ENCODE data around the gene RASSF5.
A peak's percentile ranks its signal among the peaks of the same experiment; 100 is the strongest.

Gene RASSF5

GRCh38 chr1:206551296-206551985 lies 44.1 kb downstream of the RASSF5 start:
- DNase-seq (ENCODE audit: low read depth), result no peak

DNA sequence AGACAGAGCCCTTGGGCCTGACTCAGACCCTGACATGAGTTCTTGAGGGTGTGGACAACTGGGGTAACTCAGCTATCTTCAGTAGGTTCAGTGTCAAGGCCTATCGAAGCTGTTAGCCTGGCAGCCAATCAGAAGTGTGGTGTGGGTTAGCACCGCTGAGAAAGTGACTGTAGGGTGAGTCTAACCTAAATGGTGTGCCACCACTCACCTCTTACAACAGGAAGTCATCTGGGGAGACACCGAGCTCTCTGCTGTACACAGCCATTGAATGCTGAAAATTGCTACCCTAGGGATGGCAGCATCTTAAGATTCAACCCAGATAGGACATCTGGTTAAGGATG lies 44.6 kb downstream of the RASSF5 start:
- DNase-seq (ENCODE audit: low read depth), result peak; percentile 64

- no peak for DNase-seq (ENCODE audit: low read depth)
Observed at GRCh38 chr1:206554211-206554610, 46.9 kb downstream of the RASSF5 start.

DNA sequence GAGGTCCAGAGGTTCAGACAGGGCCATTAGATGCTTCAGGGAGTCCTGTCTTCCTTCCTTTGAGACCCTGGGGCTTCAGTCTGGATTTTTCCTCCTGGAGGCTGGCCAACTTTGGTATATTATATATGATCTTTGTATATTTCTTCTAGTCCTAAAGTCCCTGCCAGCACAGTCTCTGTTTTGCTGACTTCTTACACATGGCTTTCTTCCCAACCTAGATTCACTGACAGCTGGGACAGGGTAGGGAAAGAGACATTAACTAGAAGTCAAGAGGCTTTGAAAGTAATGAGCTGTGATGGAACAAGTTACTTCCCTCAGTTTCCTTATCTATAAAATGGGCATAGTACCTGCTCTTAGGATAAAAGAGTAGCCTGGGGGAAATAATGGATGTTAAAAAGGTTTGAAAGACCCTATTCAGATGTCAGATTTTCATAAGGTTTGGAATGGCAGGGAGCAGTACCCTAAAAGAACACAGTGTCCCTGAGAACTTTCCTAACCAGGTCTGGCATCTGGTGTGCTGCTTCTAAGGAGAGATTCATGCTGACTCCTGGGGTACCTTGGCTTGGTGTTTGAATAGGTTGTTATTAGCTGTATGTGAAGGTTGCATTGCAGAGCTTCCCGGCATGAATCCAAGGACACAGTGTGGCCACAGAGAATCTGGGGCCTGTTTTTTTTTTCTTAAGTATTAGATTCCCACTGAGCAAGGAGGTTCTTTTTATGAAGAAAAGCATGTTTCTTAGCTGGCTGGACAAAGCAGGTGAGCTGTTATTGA lies 47.6 kb downstream of the RASSF5 start:
- DNase-seq (ENCODE audit: low read depth), result no peak

DNA sequence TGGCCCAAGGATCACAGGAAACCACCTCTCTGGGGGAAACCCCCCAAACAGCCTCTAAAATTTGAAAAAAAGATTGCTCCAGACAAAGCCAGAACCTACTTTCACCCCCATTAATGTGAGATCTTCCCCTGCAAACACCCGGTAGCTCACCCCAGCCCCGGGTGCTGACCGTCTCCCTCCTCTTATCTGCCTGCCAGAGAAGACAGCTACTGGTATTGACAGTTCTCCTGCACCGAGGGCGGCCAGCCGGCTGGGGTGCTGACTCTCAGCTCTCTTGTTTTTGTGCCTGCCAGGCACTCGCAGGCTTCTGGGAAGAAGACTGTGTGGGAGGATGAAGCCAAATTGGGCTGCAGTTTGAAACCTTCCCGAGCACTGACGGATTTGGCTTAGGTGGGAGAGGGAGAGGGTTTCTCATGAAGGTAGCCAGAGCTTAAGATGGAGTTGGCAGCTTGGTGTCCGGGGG lies 48.2 kb downstream of the RASSF5 start:
- peak; percentile 32 for DNase-seq (ENCODE audit: low read depth)

GRCh38 chr1:206556047-206556749 lies 48.9 kb downstream of the RASSF5 start:
- DNase-seq (ENCODE audit: low read depth), result no peak

GRCh38 chr1:206556750-206557635 lies 49.7 kb downstream of the RASSF5 start:
- DNase-seq (ENCODE audit: low read depth), result peak; percentile 81

GRCh38 chr1:206557636-206558473 lies 50.5 kb downstream of the RASSF5 start:
- DNase-seq (ENCODE audit: low read depth), result no peak

GRCh38 chr1:206558794-206559671 lies 51.7 kb downstream of the RASSF5 start:
- no peak for DNase-seq (ENCODE audit: low read depth)

- DNase-seq (ENCODE audit: low read depth), result no peak
Observed at GRCh38 chr1:206559672-206559995, 52.3 kb downstream of the RASSF5 start.

- DNase-seq (ENCODE audit: low read depth), result no peak
Observed at GRCh38 chr1:206560007-206560716, 52.8 kb downstream of the RASSF5 start.

DNA sequence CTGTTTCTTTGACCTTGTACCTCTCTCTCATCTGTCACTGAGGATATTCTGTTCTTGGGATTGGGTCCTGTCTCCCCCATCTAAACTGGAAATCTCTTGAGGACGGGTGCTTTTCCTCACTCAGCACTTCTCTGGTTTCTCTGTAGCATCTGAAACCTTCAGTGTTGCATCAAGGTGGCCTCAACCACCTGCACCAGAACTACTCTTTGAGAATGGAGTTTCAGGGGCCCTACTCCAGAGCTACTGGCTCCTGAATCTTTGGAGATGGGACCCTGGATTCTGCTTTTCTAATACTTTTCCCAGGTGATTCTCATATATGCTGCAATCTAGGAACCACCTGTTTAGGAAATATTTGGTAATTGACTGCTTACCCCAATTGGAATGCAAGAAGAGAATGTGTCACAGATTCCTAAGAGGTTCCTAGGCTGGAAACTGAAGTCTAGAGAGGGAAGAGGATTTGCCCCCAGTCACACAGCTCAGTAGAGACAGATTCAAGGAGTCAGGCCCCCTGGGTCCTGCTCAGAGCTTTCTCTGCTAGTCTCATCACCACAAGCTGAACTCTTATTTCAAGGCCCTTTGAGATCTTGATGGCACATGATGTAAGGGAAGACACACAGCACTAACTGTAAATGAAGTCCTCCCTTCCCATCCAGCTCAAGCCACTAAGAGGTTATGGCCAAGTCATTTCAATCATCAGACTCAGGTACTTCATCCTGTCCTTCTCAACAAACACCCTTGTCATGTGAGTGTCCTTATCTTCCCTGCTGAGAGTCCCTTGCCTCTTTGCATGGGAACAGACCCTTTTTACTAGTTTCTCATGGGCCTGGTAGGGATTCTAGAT lies 56.3 kb downstream of the RASSF5 start:
- no peak for DNase-seq (ENCODE audit: low read depth)

- DNase-seq (ENCODE audit: low read depth), result no peak
Observed at GRCh38 chr1:206565995-206566394, 58.7 kb downstream of the RASSF5 start.

DNA sequence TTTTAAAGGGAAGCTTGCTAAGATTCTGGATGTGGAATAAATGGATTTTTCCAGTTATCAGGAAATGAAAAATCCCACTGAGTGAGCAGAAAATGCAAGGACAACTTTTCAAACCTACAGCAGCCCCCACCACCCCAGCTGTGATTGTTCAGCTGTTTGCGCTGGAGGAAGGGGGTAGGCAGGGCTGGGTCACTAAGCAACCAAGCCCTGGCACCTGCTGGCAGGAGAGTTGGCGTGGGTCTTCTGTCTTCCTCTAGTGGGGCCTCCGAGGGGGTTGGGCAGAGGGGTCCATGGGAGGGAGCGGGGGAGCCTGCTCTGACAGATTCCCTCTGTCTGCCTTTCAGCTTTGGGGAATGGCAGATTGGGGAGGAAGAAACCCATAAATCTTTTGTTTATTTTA lies 59.7 kb downstream of the RASSF5 start:
- DNase-seq (ENCODE audit: low read depth), result no peak

GRCh38 chr1:206568256-206568655 lies 60.9 kb downstream of the RASSF5 start:
- DNase-seq (ENCODE audit: low read depth), result no peak

DNA sequence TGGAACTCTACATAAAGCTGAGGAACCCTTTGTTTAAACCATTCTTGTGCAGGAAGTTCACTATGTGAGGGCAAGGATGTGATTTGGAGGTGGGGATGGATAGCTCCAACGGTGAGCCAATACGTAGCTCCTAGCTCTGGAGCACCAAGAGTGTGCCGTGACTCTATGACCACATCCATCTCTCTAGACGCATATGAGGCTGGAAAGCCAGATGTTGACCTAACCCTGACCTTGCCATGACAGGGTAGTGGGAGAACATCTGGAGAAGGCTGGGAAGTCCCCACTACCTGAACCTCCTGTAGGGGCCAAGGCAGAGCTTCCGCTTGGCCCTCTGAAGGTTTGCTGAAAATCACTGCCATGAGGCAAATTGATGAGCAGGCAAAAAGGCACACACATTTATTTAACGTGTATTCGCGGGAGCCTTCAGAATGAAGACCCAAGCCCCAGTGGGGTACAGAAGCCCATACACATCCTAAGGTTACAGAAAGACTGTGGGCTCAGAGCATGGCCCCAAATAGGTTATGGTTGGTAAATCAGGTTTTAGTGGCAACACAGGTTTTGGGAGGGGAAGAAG lies 61.5 kb downstream of the RASSF5 start:
- DNase-seq (ENCODE audit: low read depth), result no peak

DNA sequence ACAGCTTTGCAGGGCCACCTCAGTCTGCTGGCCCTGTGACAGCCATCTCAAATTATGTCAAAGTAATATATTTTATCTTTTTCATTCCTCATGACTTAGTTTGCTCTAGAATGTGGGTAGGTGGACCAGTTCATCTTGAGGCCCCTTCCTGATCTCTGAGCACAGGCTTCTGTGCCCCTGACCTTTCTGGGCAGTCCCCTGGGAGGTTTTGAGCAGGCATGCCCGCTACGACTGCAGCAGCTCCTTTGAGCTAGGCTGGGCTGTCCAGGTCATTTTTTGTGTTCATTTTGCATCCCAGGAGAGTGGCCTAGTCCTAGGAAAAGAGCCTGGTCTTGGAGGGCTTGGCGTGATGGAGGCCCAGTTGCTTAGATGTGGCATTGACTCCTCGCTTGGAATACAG lies 62.2 kb downstream of the RASSF5 start:
- DNase-seq (ENCODE audit: low read depth), result no peak

GRCh38 chr1:206570529-206570928 lies 63.2 kb downstream of the RASSF5 start:
- no peak for DNase-seq (ENCODE audit: low read depth)
